PC-9 (cell line): ENCODE measurements around the gene PLPPR1.

Experiments used
- CTCF ChIP-seq: fragments of 200-600 bp; sonication (generic); conservative IDR thresholded peaks from 2 replicates; pipeline ENCODE4 v1.6.1; 2017; ENCODE audit warnings: mixed run types, antibody characterized with exemption, mild to moderate bottlenecking, moderate library complexity
- EZH2 ChIP-seq: fragments of 200-600 bp; sonication (generic); IDR thresholded peaks from 2 replicates; pipeline ENCODE4 v1.8.0; 2017; ENCODE audit warnings: antibody characterized with exemption, low read depth

- no peak for TF ChIP-seq CTCF
- TF ChIP-seq EZH2 = no peak
These were observed 14.0 kb upstream of the PLPPR1 start for GRCh38 chr9:101014566-101014965.
